ENCODE data around the gene GPRC5C.

The GPRC5C gene

GRCh38 chr17:74472890-74473289 lies 41.0 kb downstream of the GPRC5C start:
- Histone ChIP-seq H3K4me1 (ENCODE audit: control insufficient read depth, insufficient read depth, low read length) (no peaks in the 10 kb centered on the region), H3K36me3 (ENCODE audit: control insufficient read depth, insufficient read depth, low read length) (no peaks in the 10 kb centered on the region), H3K27ac (ENCODE audit: insufficient read depth, low read depth, low read length, poor library complexity, severe bottlenecking) (no peak overlapping the region), H3K4me3 (ENCODE audit: insufficient read depth, low read depth, low read length) (no peak overlapping the region), H3K27me3 (ENCODE audit: control insufficient read depth, insufficient read depth, low read length, poor library complexity, severe bottlenecking) (no peaks in the 10 kb centered on the region), H3K9me3 (ENCODE audit: control insufficient read depth, low read length) (no peaks in the 10 kb centered on the region)
- 92% methylated on average over 4 of the region's 4 CpGs for WGBS, 2 experiments

DNA sequence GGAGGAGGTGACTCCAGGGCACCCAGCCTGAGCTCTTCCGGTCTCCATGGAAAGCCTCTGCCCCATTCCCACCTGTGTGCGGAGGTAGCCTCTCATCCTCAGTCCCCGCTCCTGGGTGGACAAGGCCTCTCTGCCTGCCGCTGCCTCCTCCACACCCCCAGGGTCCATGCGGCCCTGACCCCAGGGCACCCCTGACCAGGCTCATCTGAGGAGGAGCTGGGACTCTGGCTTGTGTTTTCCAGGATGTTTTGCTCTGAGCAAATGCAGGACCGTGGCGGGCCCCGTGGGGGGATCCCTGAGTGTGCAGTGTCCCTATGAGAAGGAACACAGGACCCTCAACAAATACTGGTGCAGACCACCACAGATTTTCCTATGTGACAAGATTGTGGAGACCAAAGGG lies 41.4 kb downstream of the GPRC5C start:
- no peaks in the 10 kb centered on the region for H3K4me1 ChIP-seq (ENCODE audit: control insufficient read depth, insufficient read depth, low read length)
- H3K27ac ChIP-seq (ENCODE audit: insufficient read depth, low read depth, low read length, poor library complexity, severe bottlenecking), result no peak overlapping the region
- H3K27me3 ChIP-seq (ENCODE audit: control insufficient read depth, insufficient read depth, low read length, poor library complexity, severe bottlenecking), result no peaks in the 10 kb centered on the region
- 92 to 93% methylated on average over 8 of the region's 8 CpGs for WGBS, 2 experiments
- H3K36me3 ChIP-seq (ENCODE audit: control insufficient read depth, insufficient read depth, low read length), result no peaks in the 10 kb centered on the region
- no peaks in the 10 kb centered on the region for H3K9me3 ChIP-seq (ENCODE audit: control insufficient read depth, low read length)
- H3K4me3 ChIP-seq (ENCODE audit: insufficient read depth, low read depth, low read length), result no peak overlapping the region

GRCh38 chr17:74474043-74474792 lies 42.3 kb downstream of the GPRC5C start:
- H3K36me3 ChIP-seq (ENCODE audit: control insufficient read depth, insufficient read depth, low read length), result no peaks in the 10 kb centered on the region
- WGBS, 2 experiments, result 85 to 89% methylated on average over 9 of the region's 9 CpGs
- H3K4me3 ChIP-seq (ENCODE audit: insufficient read depth, low read depth, low read length), result no peak overlapping the region
- H3K27ac ChIP-seq (ENCODE audit: insufficient read depth, low read depth, low read length, poor library complexity, severe bottlenecking), result no peak overlapping the region
- no peaks in the 10 kb centered on the region for H3K4me1 ChIP-seq (ENCODE audit: control insufficient read depth, insufficient read depth, low read length)
- H3K9me3 ChIP-seq (ENCODE audit: control insufficient read depth, low read length), result no peaks in the 10 kb centered on the region
- H3K27me3 ChIP-seq (ENCODE audit: control insufficient read depth, insufficient read depth, low read length, poor library complexity, severe bottlenecking), result no peaks in the 10 kb centered on the region

GRCh38 chr17:74475189-74475588 lies 43.3 kb downstream of the GPRC5C start:
- H3K4me3 ChIP-seq (ENCODE audit: insufficient read depth, low read depth, low read length), result no peak overlapping the region
- WGBS, 2 experiments, result 81 to 89% methylated on average over 4 of the region's 4 CpGs
- H3K9me3 ChIP-seq (ENCODE audit: control insufficient read depth, low read length), result no peaks in the 10 kb centered on the region
- H3K27ac ChIP-seq (ENCODE audit: insufficient read depth, low read depth, low read length, poor library complexity, severe bottlenecking), result no peak overlapping the region
- no peaks in the 10 kb centered on the region for H3K27me3 ChIP-seq (ENCODE audit: control insufficient read depth, insufficient read depth, low read length, poor library complexity, severe bottlenecking)
- no peaks in the 10 kb centered on the region for H3K36me3 ChIP-seq (ENCODE audit: control insufficient read depth, insufficient read depth, low read length)
- H3K4me1 ChIP-seq (ENCODE audit: control insufficient read depth, insufficient read depth, low read length), result no peaks in the 10 kb centered on the region

- Histone ChIP-seq H3K4me3 (ENCODE audit: insufficient read depth, low read depth, low read length) (no peak overlapping the region), H3K27me3 (ENCODE audit: control insufficient read depth, insufficient read depth, low read length, poor library complexity, severe bottlenecking) (no peaks in the 10 kb centered on the region), H3K27ac (ENCODE audit: insufficient read depth, low read depth, low read length, poor library complexity, severe bottlenecking) (no peak overlapping the region), H3K9me3 (ENCODE audit: control insufficient read depth, low read length) (no peaks in the 10 kb centered on the region), H3K36me3 (ENCODE audit: control insufficient read depth, insufficient read depth, low read length) (no peaks in the 10 kb centered on the region), H3K4me1 (ENCODE audit: control insufficient read depth, insufficient read depth, low read length) (no peaks in the 10 kb centered on the region)
- WGBS, 2 experiments, result 88 to 95% methylated on average over 4 of the region's 4 CpGs
Measured at GRCh38 chr17:74477411-74477810, 45.5 kb downstream of the GPRC5C start.

GRCh38 chr17:74478420-74479100 lies 46.7 kb downstream of the GPRC5C start:
- no peak overlapping the region for H3K4me3 ChIP-seq (ENCODE audit: insufficient read depth, low read depth, low read length)
- H3K27ac ChIP-seq (ENCODE audit: insufficient read depth, low read depth, low read length, poor library complexity, severe bottlenecking), result no peak overlapping the region
- H3K36me3 ChIP-seq (ENCODE audit: control insufficient read depth, insufficient read depth, low read length), result no peaks in the 10 kb centered on the region
- H3K27me3 ChIP-seq (ENCODE audit: control insufficient read depth, insufficient read depth, low read length, poor library complexity, severe bottlenecking), result no peaks in the 10 kb centered on the region
- no peaks in the 10 kb centered on the region for H3K9me3 ChIP-seq (ENCODE audit: control insufficient read depth, low read length)
- H3K4me1 ChIP-seq (ENCODE audit: control insufficient read depth, insufficient read depth, low read length), result no peaks in the 10 kb centered on the region
- WGBS, 2 experiments, result 80 to 88% methylated on average over 6 of the region's 6 CpGs

GRCh38 chr17:74480290-74480689 lies 48.4 kb downstream of the GPRC5C start:
- no peaks in the 10 kb centered on the region for H3K4me1 ChIP-seq (ENCODE audit: control insufficient read depth, insufficient read depth, low read length)
- H3K9me3 ChIP-seq (ENCODE audit: control insufficient read depth, low read length), result no peaks in the 10 kb centered on the region
- 86 to 87% methylated on average over 8 of the region's 8 CpGs for WGBS, 2 experiments
- no peaks in the 10 kb centered on the region for H3K27me3 ChIP-seq (ENCODE audit: control insufficient read depth, insufficient read depth, low read length, poor library complexity, severe bottlenecking)
- H3K27ac ChIP-seq (ENCODE audit: insufficient read depth, low read depth, low read length, poor library complexity, severe bottlenecking), result no peak overlapping the region
- no peak overlapping the region for H3K4me3 ChIP-seq (ENCODE audit: insufficient read depth, low read depth, low read length)
- no peaks in the 10 kb centered on the region for H3K36me3 ChIP-seq (ENCODE audit: control insufficient read depth, insufficient read depth, low read length)

- WGBS, 2 experiments, result 90 to 92% methylated on average over 7 of the region's 7 CpGs
- H3K9me3 ChIP-seq (ENCODE audit: control insufficient read depth, low read length), result no peaks in the 10 kb centered on the region
- no peak overlapping the region for H3K4me3 ChIP-seq (ENCODE audit: insufficient read depth, low read depth, low read length)
- no peaks in the 10 kb centered on the region for H3K4me1 ChIP-seq (ENCODE audit: control insufficient read depth, insufficient read depth, low read length)
- no peaks in the 10 kb centered on the region for H3K27me3 ChIP-seq (ENCODE audit: control insufficient read depth, insufficient read depth, low read length, poor library complexity, severe bottlenecking)
- no peak overlapping the region for H3K27ac ChIP-seq (ENCODE audit: insufficient read depth, low read depth, low read length, poor library complexity, severe bottlenecking)
- H3K36me3 ChIP-seq (ENCODE audit: control insufficient read depth, insufficient read depth, low read length), result no peaks in the 10 kb centered on the region
Measured at GRCh38 chr17:74481621-74482020, 49.7 kb downstream of the GPRC5C start.

GRCh38 chr17:74484066-74484465 lies 52.2 kb downstream of the GPRC5C start:
- no peak overlapping the region for H3K4me3 ChIP-seq (ENCODE audit: insufficient read depth, low read depth, low read length)
- H3K27ac ChIP-seq (ENCODE audit: insufficient read depth, low read depth, low read length, poor library complexity, severe bottlenecking), result no peak overlapping the region
- no peaks in the 10 kb centered on the region for H3K9me3 ChIP-seq (ENCODE audit: control insufficient read depth, low read length)
- WGBS, 2 experiments, result 72 to 83% methylated on average over 9 of the region's 9 CpGs
- H3K4me1 ChIP-seq (ENCODE audit: control insufficient read depth, insufficient read depth, low read length), result no peaks in the 10 kb centered on the region
- H3K27me3 ChIP-seq (ENCODE audit: control insufficient read depth, insufficient read depth, low read length, poor library complexity, severe bottlenecking), result no peaks in the 10 kb centered on the region
- no peaks in the 10 kb centered on the region for H3K36me3 ChIP-seq (ENCODE audit: control insufficient read depth, insufficient read depth, low read length)

DNA sequence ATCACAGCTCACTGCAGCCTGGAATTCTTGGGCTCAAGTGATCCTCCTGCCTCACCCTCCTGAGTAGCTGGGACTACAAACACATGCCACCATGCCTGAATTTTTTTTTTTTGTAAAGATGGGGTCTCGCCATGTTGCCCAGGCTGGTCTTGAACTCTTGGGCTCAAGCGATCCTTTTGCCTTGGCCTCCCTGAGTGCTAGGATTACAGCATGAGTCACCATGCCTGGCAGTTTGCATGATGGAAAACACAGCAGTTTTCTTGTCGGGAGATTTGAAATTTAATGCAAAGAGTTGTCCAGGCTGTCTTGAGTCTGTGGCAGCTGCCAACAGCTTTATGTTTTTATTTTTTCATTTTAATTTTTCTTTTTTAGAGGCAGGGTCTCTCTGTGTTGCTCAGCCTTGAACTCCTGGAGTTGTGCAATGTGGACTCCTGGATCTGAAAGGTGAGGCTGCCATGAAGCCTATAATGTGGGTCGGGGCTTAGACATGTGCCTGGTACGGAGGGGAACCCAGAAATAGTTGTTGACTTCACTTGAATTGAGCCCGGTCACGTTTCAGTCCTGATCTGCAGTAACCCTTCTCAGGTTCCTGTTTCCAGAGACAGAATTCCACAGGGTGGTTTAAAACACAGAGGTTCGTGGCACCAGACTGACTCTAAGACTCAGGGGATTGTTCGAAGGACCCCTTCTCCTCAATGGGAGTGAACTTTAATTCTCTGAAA lies 53.3 kb downstream of the GPRC5C start:
- H3K9me3 ChIP-seq (ENCODE audit: control insufficient read depth, low read length), result no peaks in the 10 kb centered on the region
- 84 to 87% methylated on average over 9 of the region's 9 CpGs for WGBS, 2 experiments
- no peak overlapping the region for H3K4me3 ChIP-seq (ENCODE audit: insufficient read depth, low read depth, low read length)
- H3K27me3 ChIP-seq (ENCODE audit: control insufficient read depth, insufficient read depth, low read length, poor library complexity, severe bottlenecking), result no peaks in the 10 kb centered on the region
- no peaks in the 10 kb centered on the region for H3K4me1 ChIP-seq (ENCODE audit: control insufficient read depth, insufficient read depth, low read length)
- no peak overlapping the region for H3K27ac ChIP-seq (ENCODE audit: insufficient read depth, low read depth, low read length, poor library complexity, severe bottlenecking)
- H3K36me3 ChIP-seq (ENCODE audit: control insufficient read depth, insufficient read depth, low read length), result no peaks in the 10 kb centered on the region
